Measurements from ENCODE around the gene DMC1.
"Not testable (repeated sequence)": the region's sequence is repeated elsewhere in the genome, so short reads cannot be mapped to it uniquely, and the experiment has no call there.

DMC1 gene

GRCh38 chr22:38501797-38502672, 67.9 kb downstream of the DMC1 start:
- DNase-seq (ENCODE audit: low read depth): no peak

GRCh38 chr22:38497869-38498268, 72.1 kb downstream of the DMC1 start:
- no peak for DNase-seq (ENCODE audit: low read depth)

- DNase-seq (ENCODE audit: low read depth): no peak
Observed at GRCh38 chr22:38494939-38495338, 75.0 kb downstream of the DMC1 start.

GRCh38 chr22:38494498-38494897, 75.5 kb downstream of the DMC1 start:
- no peak for DNase-seq (ENCODE audit: low read depth)

- DNase-seq (ENCODE audit: low read depth): no peak
Observed at GRCh38 chr22:38491707-38492348, 78.2 kb downstream of the DMC1 start.

GRCh38 chr22:38490915-38491314, 79.1 kb downstream of the DMC1 start:
- DNase-seq (ENCODE audit: low read depth): no peak

- no peak for DNase-seq (ENCODE audit: low read depth)
Observed at GRCh38 chr22:38490475-38490874, 79.5 kb downstream of the DMC1 start.

GRCh38 chr22:38489561-38490145, 80.3 kb downstream of the DMC1 start:
- DNase-seq (ENCODE audit: low read depth): no peak

- DNase-seq (ENCODE audit: low read depth): no peak
Observed at GRCh38 chr22:38489142-38489541, 80.8 kb downstream of the DMC1 start.

- DNase-seq (ENCODE audit: low read depth): no peak
Observed at GRCh38 chr22:38487946-38488345, 82.0 kb downstream of the DMC1 start.

GRCh38 chr22:38485783-38486182, 84.2 kb downstream of the DMC1 start:
- no peak for DNase-seq (ENCODE audit: low read depth)

- DNase-seq (ENCODE audit: low read depth): no peak
Observed at GRCh38 chr22:38484244-38484643, 85.7 kb downstream of the DMC1 start.

- DNase-seq (ENCODE audit: low read depth): no peak
Observed at GRCh38 chr22:38482662-38483308, 87.2 kb downstream of the DMC1 start.

GRCh38 chr22:38481871-38482332, 88.1 kb downstream of the DMC1 start:
- no peak for DNase-seq (ENCODE audit: low read depth)

- no peak for DNase-seq (ENCODE audit: low read depth)
Observed at GRCh38 chr22:38481162-38481870, 88.7 kb downstream of the DMC1 start.

- no peak for DNase-seq (ENCODE audit: low read depth)
Observed at GRCh38 chr22:38479096-38479837, 90.7 kb downstream of the DMC1 start.

- no peak for DNase-seq (ENCODE audit: low read depth)
Observed at GRCh38 chr22:38477585-38477984, 92.4 kb downstream of the DMC1 start.

GRCh38 chr22:38474003-38474607, 95.9 kb downstream of the DMC1 start:
- DNase-seq (ENCODE audit: low read depth): no peak

- no peak for DNase-seq (ENCODE audit: low read depth)
Observed at GRCh38 chr22:38471237-38471636, 98.7 kb downstream of the DMC1 start.

- not testable (repeated sequence) for DNase-seq (ENCODE audit: low read depth)
Observed at GRCh38 chr22:38470179-38470578, 99.8 kb downstream of the DMC1 start.

- DNase-seq (ENCODE audit: low read depth): no peak
Observed at GRCh38 chr22:38469306-38469781, 100.6 kb downstream of the DMC1 start.
